Mesenteric fat pad (tissue), 1 donor: Measurements from ENCODE around the gene STX1B. TPM values are rescaled to one million over a fixed set of nuclear protein-coding genes. Genes with fewer than 3 reads are reported as not detected.
"Not testable (repeated sequence)": the region's sequence is repeated elsewhere in the genome, so short reads cannot be mapped to it uniquely, and the experiment has no call there.

Experiments used
- DNase-seq: peaks from one replicate; pipeline ENCODE4 v3.0.0-alpha.2; 2020; ENCODE audit warnings: low spot score
- total RNA-seq: library from RNA; stranded (reverse); fragmentation: NEBNext Ultra II Directional; extraction: Animal tissue kit (Norgen Biotek cat#: 25700); gene quantifications from one replicate; pipeline ENCODE4 v1.2.1, GENCODE V29; 2021
- donor health status: DM: yes; HTN: yes; CAD: no.

STX1B gene
- total RNA-seq, 1 donor from 2014 or later: 1.5 TPM

- DNase-seq: no peak
These were observed 5.6 kb upstream of the STX1B start for GRCh38 chr16:31016018-31016417.

GRCh38 chr16:31013292-31013691, 2.9 kb upstream of the STX1B start:
- DNase-seq: not testable (repeated sequence)

GRCh38 chr16:31011815-31012214, 1.4 kb upstream of the STX1B start:
- not testable (repeated sequence) for DNase-seq

- DNase-seq: no peak
These were observed 399 bp downstream of the STX1B start for GRCh38 chr16:31009894-31010584.

- no peak for DNase-seq
These were observed 1.3 kb downstream of the STX1B start for GRCh38 chr16:31009120-31009519.

GRCh38 chr16:31008551-31008950, 1.9 kb downstream of the STX1B start:
- no peak for DNase-seq

GRCh38 chr16:31008149-31008548, 2.3 kb downstream of the STX1B start:
- no peak for DNase-seq

GRCh38 chr16:31007684-31008083, 2.8 kb downstream of the STX1B start:
- DNase-seq: no peak

- DNase-seq: no peak
These were observed 3.8 kb downstream of the STX1B start for GRCh38 chr16:31006589-31006988.

GRCh38 chr16:31006086-31006385, 4.4 kb downstream of the STX1B start:
- DNase-seq: no peak

- no peak for DNase-seq
These were observed 4.9 kb downstream of the STX1B start for GRCh38 chr16:31005350-31006085.

GRCh38 chr16:31004658-31005057, 5.8 kb downstream of the STX1B start:
- DNase-seq: no peak

GRCh38 chr16:31003744-31004143, 6.7 kb downstream of the STX1B start:
- no peak for DNase-seq

GRCh38 chr16:31002862-31003341, 7.5 kb downstream of the STX1B start:
- DNase-seq: no peak

GRCh38 chr16:31002250-31002700, 8.2 kb downstream of the STX1B start:
- DNase-seq: no peak

- no peak for DNase-seq
These were observed 8.8 kb downstream of the STX1B start for GRCh38 chr16:31001507-31002249.

GRCh38 chr16:31000671-31001382, 9.6 kb downstream of the STX1B start:
- no peak for DNase-seq

GRCh38 chr16:30998852-30999761, 11.3 kb downstream of the STX1B start:
- DNase-seq: no peak

GRCh38 chr16:30997725-30998711, 12.4 kb downstream of the STX1B start:
- no peak for DNase-seq
